Panc1 (cell line): Measurements from ENCODE around the gene BST2. TPM values are rescaled to one million over a fixed set of nuclear protein-coding genes. Genes with fewer than 3 reads are reported as not detected.

ENCODE experiments used
- ATAC-seq: fragments of 200-7000 bp; cut with Tn5 transposase; 2 replicates; pipeline ENCODE4 v1.9.1; 2020; ENCODE audit warnings: mild to moderate bottlenecking, moderate library complexity
- BruUV-seq: library from RNA; stranded (reverse); fragments of 400-500 nt; replicated peaks from 2 replicates; lab custom pipeline; 2021; lab: Mats Ljungman, UMichigan
- CTCF ChIA-PET: fragments of 300-600 bp; sonication (Branson Sonifier 250); formaldehyde crosslinking; loops from one replicate; lab custom pipeline; 2022; ENCODE audit warnings: antibody characterized with exemption; lab: Charles Lee
- POLR2A ChIA-PET: fragments of 300-600 bp; sonication (Branson Sonifier 250); formaldehyde crosslinking; loops from one replicate; lab custom pipeline; 2022; ENCODE audit warnings: antibody characterized with exemption; lab: Charles Lee
- DNase-seq: peaks from one replicate; pipeline ENCODE4 v3.0.0-alpha.2; 2010; ENCODE audit warnings: low read depth, low spot score
- H3K27ac ChIP-seq: 2 replicates; pipeline ENCODE4 v1.5.1; 2011; ENCODE audit warnings: mild to moderate bottlenecking, low read length, inconsistent platforms
- H3K27me3 ChIP-seq: fragments of 200-500 bp; sonication (Bioruptor generic); 2 replicates; pipeline ENCODE4 v1.6.0; 2014; ENCODE audit warnings: low read length, inconsistent platforms; ENCODE audit not compliant: control insufficient read depth, insufficient read depth
- H3K36me3 ChIP-seq: fragments of 200-500 bp; sonication (Bioruptor generic); 2 replicates; pipeline ENCODE4 v1.5.1; 2014; ENCODE audit warnings: inconsistent platforms, mild to moderate bottlenecking, low read length, moderate library complexity; ENCODE audit not compliant: control insufficient read depth, insufficient read depth
- H3K4me1 ChIP-seq: 2 replicates; pipeline ENCODE4 v1.5.1; 2011; ENCODE audit warnings: inconsistent platforms, mild to moderate bottlenecking, low read length, moderate library complexity; ENCODE audit not compliant: control insufficient read depth, insufficient read depth
- H3K4me3 ChIP-seq, 2 experiments: 2 replicates each; pipeline ENCODE4 v1.5.1; 2011 to 2012; ENCODE audit warnings: low read depth in 2 of 2, low read length in 2 of 2, mild to moderate bottlenecking in 2 of 2, inconsistent platforms in 1 of 2, moderate library complexity in 1 of 2
- H3K9me3 ChIP-seq: fragments of 200-500 bp; sonication (Bioruptor generic); 2 replicates; pipeline ENCODE4 v1.5.1; 2014; ENCODE audit warnings: low read depth, mild to moderate bottlenecking, inconsistent platforms, low read length, moderate library complexity; ENCODE audit not compliant: control insufficient read depth, insufficient read depth
- POLR2AphosphoS5 ChIP-seq: IDR thresholded peaks from 2 replicates; pipeline ENCODE4 v1.6.1; 2012; ENCODE audit warnings: mild to moderate bottlenecking, low read depth, low read length, moderate library complexity
- REST ChIP-seq, 2 experiments: IDR thresholded peaks; 2 replicates each; pipeline ENCODE4 v1.6.1; 2011 to 2012; ENCODE audit warnings: low read depth in 2 of 2, control low read depth in 1 of 2, low read length in 1 of 2, mild to moderate bottlenecking in 1 of 2, moderate library complexity in 1 of 2; ENCODE audit not compliant: insufficient read depth in 1 of 2
- SIN3A ChIP-seq: IDR thresholded peaks from 2 replicates; pipeline ENCODE4 v1.6.1; 2012; ENCODE audit warnings: low read depth, mild to moderate bottlenecking, low read length, moderate library complexity, borderline replicate concordance; ENCODE audit not compliant: insufficient read depth
- TCF7L2 ChIP-seq: IDR thresholded peaks from 2 replicates; pipeline ENCODE4 v1.6.1; 2011; ENCODE audit warnings: mild to moderate bottlenecking, low read depth, low read length, inconsistent platforms
- in situ Hi-C: cut with HindIII; loops from 2 replicates; pipeline ENCODE4 v1.10.0; 2016; ENCODE audit warnings: low sequenced_read_pairs, low pct_unique_long_range_greater_than_20kb
- intact Hi-C: fragments of 100-400 bp; cut with micrococcal nuclease; formaldehyde crosslinking; loops from one replicate; pipeline ENCODE4 v1.10.0; 2022; ENCODE audit not compliant: unreplicated experiment
- total RNA-seq: library from RNA; stranded (reverse); gene quantifications from one replicate; pipeline ENCODE4 v1.2.1, GENCODE V29; 2021; ENCODE audit not compliant: unreplicated experiment
- TF ChIP-seq, protein P1 (sequence below): fragments of 450-650 bp; IDR thresholded peaks from 2 replicates; pipeline ENCODE4 v1.5.1; 2017; ENCODE audit warnings: mild to moderate bottlenecking

The BST2 gene
- total RNA-seq, 1 experiment from 2014 or later, result 11.8 TPM

GRCh38 chr19:17419621-17420474, 14.4 kb upstream of the BST2 start, which contains the start of gene MVB12A:
Gene MVB12A, plus strand, starts transcription at chr19:17420047. Its CDS starts 89 bp downstream, at chr19:17420136.
- CTCF ChIA-PET, result interaction anchor here (0.6 kb wide), 1 partner anchor 35 kb away, joined by 4 read pairs; no protein-coding TSS in a partner anchor
- in situ Hi-C loops (no loop called here), intact Hi-C loops (no loop called here)

More at GRCh38 chr19:17419621-17420474, 14.4 kb upstream of the BST2 start, which contains the start of gene MVB12A:
- H3K27ac ChIP-seq, result peak within 1 kb of the TSS; percentile 96
- H3K9me3 ChIP-seq, result no peaks in the 10 kb centered on the region
- TF ChIP-seq TCF7L2 (0 out of 2 replicates have a peak, but pooled peaks have one; percentile 43), POLR2AphosphoS5 (peak; percentile 68), SIN3A (no peak), REST (IDR thresholded peaks at IDR 0.05; ENCODE audit: insufficient read depth in 1 of 2, low read depth in 2 of 2, low read length in 1 of 2) (no peak)
- TF ChIP-seq, protein P1, sequence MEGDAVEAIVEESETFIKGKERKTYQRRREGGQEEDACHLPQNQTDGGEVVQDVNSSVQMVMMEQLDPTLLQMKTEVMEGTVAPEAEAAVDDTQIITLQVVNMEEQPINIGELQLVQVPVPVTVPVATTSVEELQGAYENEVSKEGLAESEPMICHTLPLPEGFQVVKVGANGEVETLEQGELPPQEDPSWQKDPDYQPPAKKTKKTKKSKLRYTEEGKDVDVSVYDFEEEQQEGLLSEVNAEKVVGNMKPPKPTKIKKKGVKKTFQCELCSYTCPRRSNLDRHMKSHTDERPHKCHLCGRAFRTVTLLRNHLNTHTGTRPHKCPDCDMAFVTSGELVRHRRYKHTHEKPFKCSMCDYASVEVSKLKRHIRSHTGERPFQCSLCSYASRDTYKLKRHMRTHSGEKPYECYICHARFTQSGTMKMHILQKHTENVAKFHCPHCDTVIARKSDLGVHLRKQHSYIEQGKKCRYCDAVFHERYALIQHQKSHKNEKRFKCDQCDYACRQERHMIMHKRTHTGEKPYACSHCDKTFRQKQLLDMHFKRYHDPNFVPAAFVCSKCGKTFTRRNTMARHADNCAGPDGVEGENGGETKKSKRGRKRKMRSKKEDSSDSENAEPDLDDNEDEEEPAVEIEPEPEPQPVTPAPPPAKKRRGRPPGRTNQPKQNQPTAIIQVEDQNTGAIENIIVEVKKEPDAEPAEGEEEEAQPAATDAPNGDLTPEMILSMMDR, result no peak
- POLR2A ChIA-PET, result interaction anchor here (0.6 to 0.7 kb wide), 3 partner anchors 13 to 185 kb away, joined by 3 to 5 read pairs (median 3); no protein-coding TSS in a partner anchor
- peak within 1 kb of the TSS; percentile 78 for H3K4me3 ChIP-seq
- DNase-seq, result peak; percentile 92
- no peaks in the 10 kb centered on the region for H3K27me3 ChIP-seq
- H3K36me3 ChIP-seq, result no peaks in the 10 kb centered on the region; the same call in 1 of the 2 replicates
- H3K4me1 ChIP-seq, result peaks cover 6% of the 10 kb centered on the region; the same call in 1 of the 2 replicates
- no TSS peak for BruUV-seq
- peak; percentile 93 for ATAC-seq
